ENCODE data around the gene CACNA1H.

Gene CACNA1H

GRCh38 chr16:1123525-1124230 lies 29.2 kb upstream of the CACNA1H start:
- DNase-seq = no peak

GRCh38 chr16:1124291-1124690 lies 28.6 kb upstream of the CACNA1H start:
- DNase-seq = no peak

- DNase-seq = no peak
Measured at GRCh38 chr16:1124795-1125194, 28.1 kb upstream of the CACNA1H start.

- peak; percentile 42 to 48 for DNase-seq
Measured at GRCh38 chr16:1125471-1125870, 27.4 kb upstream of the CACNA1H start.

GRCh38 chr16:1126044-1126443 lies 26.9 kb upstream of the CACNA1H start:
- no peak for DNase-seq

- no peak for DNase-seq
Measured at GRCh38 chr16:1126586-1126985, 26.3 kb upstream of the CACNA1H start.

- no peak for DNase-seq
Measured at GRCh38 chr16:1127101-1127500, 25.8 kb upstream of the CACNA1H start.

- no peak for DNase-seq
Measured at GRCh38 chr16:1127971-1128715, 24.8 kb upstream of the CACNA1H start.

GRCh38 chr16:1129106-1129960 lies 23.6 kb upstream of the CACNA1H start:
- DNase-seq = no peak

- no peak for DNase-seq
Measured at GRCh38 chr16:1130382-1130781, 22.5 kb upstream of the CACNA1H start.

GRCh38 chr16:1131378-1131994 lies 21.4 kb upstream of the CACNA1H start:
- no peak for DNase-seq

- no peak for DNase-seq
Measured at GRCh38 chr16:1132431-1132830, 20.5 kb upstream of the CACNA1H start.

- no peak for DNase-seq
Measured at GRCh38 chr16:1133271-1133670, 19.6 kb upstream of the CACNA1H start.

- no peak for DNase-seq
Measured at GRCh38 chr16:1133810-1134520, 18.9 kb upstream of the CACNA1H start.

GRCh38 chr16:1134776-1135458 lies 18.0 kb upstream of the CACNA1H start:
- DNase-seq = no peak

GRCh38 chr16:1135459-1135825 lies 17.5 kb upstream of the CACNA1H start:
- no peak for DNase-seq

- no peak for DNase-seq
Measured at GRCh38 chr16:1137604-1138003, 15.3 kb upstream of the CACNA1H start.

- DNase-seq = no peak
Measured at GRCh38 chr16:1140582-1141162, 12.2 kb upstream of the CACNA1H start.

GRCh38 chr16:1141191-1141590 lies 11.7 kb upstream of the CACNA1H start:
- no peak for DNase-seq

GRCh38 chr16:1141716-1142115 lies 11.2 kb upstream of the CACNA1H start:
- no peak for DNase-seq

- no peak for DNase-seq
Measured at GRCh38 chr16:1142911-1143310, 10.0 kb upstream of the CACNA1H start.

Measured in stimulated activated CD4-positive, alpha-beta T cell treated with anti-CD3 and anti-CD28 coated beads, Interleukin-2, amount 100 ng/mL, for 24 hours (primary cell).